Testis (tissue), 2 donors: ENCODE results near the gene CHMP2B.

Experiments used
- CTCF ChIP-seq, 3 experiments: fragments of 450-650 bp in 2 of 3; fragments of 200-600 bp in 1 of 3; sonication (generic) in 1 of 3; IDR thresholded peaks; one replicate each; pipeline ENCODE4 v1.5.1; 2016 to 2019; ENCODE audit warnings: antibody characterized with exemption in 3 of 3, mild to moderate bottlenecking in 2 of 3, moderate library complexity in 1 of 3
- POLR2A ChIP-seq: fragments of 450-650 bp; IDR thresholded peaks from one replicate; pipeline ENCODE4 v1.6.1; 2017; ENCODE audit warnings: antibody characterized with exemption, mild to moderate bottlenecking, moderate library complexity

GRCh38 chr3:87229113-87229512 is 2.0 kb downstream of the CHMP2B start:
- TF ChIP-seq POLR2A (no peak), CTCF (IDR thresholded peaks at IDR 0.05) (no peak)
